Choroid plexus epithelial cell (primary cell): ENCODE data around the gene FAM200C.
"Not testable (repeated sequence)": the region's sequence is repeated elsewhere in the genome, so short reads cannot be mapped to it uniquely, and the experiment has no call there.

Source experiments
- DNase-seq: peaks from one replicate; pipeline ENCODE4 v3.0.0-alpha.2; 2010; ENCODE audit warnings: low read depth
- H3K4me3 ChIP-seq: 2 replicates; pipeline ENCODE4 v1.5.1; 2011; ENCODE audit warnings: low read depth, mild to moderate bottlenecking, control low read depth, low read length, moderate library complexity
- CTCF ChIP-seq: conservative IDR thresholded peaks from 2 replicates; pipeline ENCODE4 v1.5.1; 2011; ENCODE audit warnings: low read depth, mild to moderate bottlenecking, control low read depth, inconsistent platforms, low read length, moderate library complexity

Gene FAM200C

GRCh38 chr5:160441311-160441781, 41.5 kb upstream of the FAM200C start:
- DNase-seq, result no peak

GRCh38 chr5:160439205-160439600, 39.3 kb upstream of the FAM200C start:
- peak overlapping the region; percentile 68 for H3K4me3 ChIP-seq
- peak; percentile 94 for TF ChIP-seq CTCF

More at GRCh38 chr5:160441311-160441781, 41.5 kb upstream of the FAM200C start:
- no peak for TF ChIP-seq CTCF
- H3K4me3 ChIP-seq, result no peak overlapping the region

GRCh38 chr5:160438316-160439204, 38.7 kb upstream of the FAM200C start:
- peak; percentile 87 for DNase-seq
- TF ChIP-seq CTCF, result peak; percentile 98
- H3K4me3 ChIP-seq, result peak overlapping the region; percentile 68

More at GRCh38 chr5:160439205-160439600, 39.3 kb upstream of the FAM200C start:
- peak; percentile 83 for DNase-seq

- no peak for DNase-seq
- no peak for TF ChIP-seq CTCF
- H3K4me3 ChIP-seq, result no peak overlapping the region
These were observed 37.4 kb upstream of the FAM200C start for GRCh38 chr5:160437271-160437670.

GRCh38 chr5:160436661-160437060, 36.8 kb upstream of the FAM200C start:
- not testable (repeated sequence) for H3K4me3 ChIP-seq, DNase-seq

GRCh38 chr5:160436017-160436416, 36.2 kb upstream of the FAM200C start:
- TF ChIP-seq CTCF, result no peak
- no peak for DNase-seq
- H3K4me3 ChIP-seq, result no peak overlapping the region

GRCh38 chr5:160435532-160435931, 35.7 kb upstream of the FAM200C start:
- TF ChIP-seq CTCF, result no peak
- no peak for DNase-seq
- H3K4me3 ChIP-seq, result no peak overlapping the region
